Neural cell (in vitro differentiated cells): Measurements from ENCODE around the gene IRF7. TPM values are rescaled to one million over a fixed set of nuclear protein-coding genes. Genes with fewer than 3 reads are reported as not detected.

Experiments used
- H2AFZ ChIP-seq: fragments of 200-600, 300-800 bp; sonication (generic), shearing (Covaris generic); 2 replicates; pipeline ENCODE4 v1.6.0; 2014; ENCODE audit warnings: low read depth, mild to moderate bottlenecking, antibody characterized with exemption, low read length, moderate library complexity
- H3F3A ChIP-seq: fragments of 200-600 bp; shearing (Covaris generic); 2 replicates; pipeline ENCODE4 v1.6.1; 2016; ENCODE audit warnings: mild to moderate bottlenecking, moderate library complexity, mixed read lengths, antibody characterized with exemption, low read length; ENCODE audit not compliant: insufficient read depth, poor library complexity, severe bottlenecking
- H3K27ac ChIP-seq: fragments of 200-600, 300-800 bp; sonication (generic), shearing (Covaris generic); 2 replicates; pipeline ENCODE4 v1.5.1; 2014; ENCODE audit warnings: mild to moderate bottlenecking, low read length, moderate library complexity
- H3K27me3 ChIP-seq: fragments of 300-800, 200-600 bp; sonication (generic), shearing (Covaris generic); 2 replicates; pipeline ENCODE4 v1.6.0; 2014; ENCODE audit warnings: mild to moderate bottlenecking, low read depth, low read length, moderate library complexity; ENCODE audit not compliant: insufficient read depth
- H3K36me3 ChIP-seq: fragments of 300-800, 200-600 bp; sonication (generic), shearing (Covaris generic); 2 replicates; pipeline ENCODE4 v1.5.1; 2014; ENCODE audit warnings: mild to moderate bottlenecking, antibody characterized with exemption, low read length, moderate library complexity; ENCODE audit not compliant: insufficient read depth
- H3K4me2 ChIP-seq: fragments of 300-800, 200-600 bp; sonication (generic), shearing (Covaris generic); 2 replicates; pipeline ENCODE4 v1.6.0; 2014; ENCODE audit warnings: mild to moderate bottlenecking, low read length
- H3K4me3 ChIP-seq: fragments of 300-800, 200-600 bp; sonication (generic), shearing (Covaris generic); 2 replicates; pipeline ENCODE4 v1.5.1; 2014; ENCODE audit warnings: mild to moderate bottlenecking, low read length, moderate library complexity
- H3K79me2 ChIP-seq: fragments of 200-600 bp; shearing (Covaris generic); replicated peaks from 2 replicates; pipeline ENCODE4 v1.6.0; 2014; ENCODE audit warnings: mild to moderate bottlenecking, low read length, moderate library complexity; ENCODE audit not compliant: insufficient read depth
- H3K9ac ChIP-seq: fragments of 300-800, 200-600 bp; sonication (generic), shearing (Covaris generic); 2 replicates; pipeline ENCODE4 v1.6.1; 2016; ENCODE audit warnings: mild to moderate bottlenecking, low read length, mixed read lengths
- H3K9me2 ChIP-seq: fragments of 200-600 bp; shearing (Covaris generic); 2 replicates; pipeline ENCODE4 v1.6.1; 2016; ENCODE audit warnings: mild to moderate bottlenecking, low read length, mixed read lengths; ENCODE audit not compliant: insufficient read depth
- H3K9me3 ChIP-seq: fragments of 200-600, 300-800 bp; sonication (generic), shearing (Covaris generic); 2 replicates; pipeline ENCODE4 v1.6.1; 2016; ENCODE audit warnings: mild to moderate bottlenecking, mixed run types, low read length, moderate library complexity, mixed read lengths
- H4K20me1 ChIP-seq: fragments of 200-600 bp; shearing (Covaris generic); 2 replicates; pipeline ENCODE4 v1.6.1; 2016; ENCODE audit warnings: mild to moderate bottlenecking, mixed run types; ENCODE audit not compliant: insufficient read depth
- CTCF ChIP-seq: fragments of 450-650 bp; IDR thresholded peaks from 2 replicates; pipeline ENCODE4 v1.5.1; 2014; ENCODE audit warnings: antibody characterized with exemption, mild to moderate bottlenecking, moderate library complexity; ENCODE audit not compliant: poor library complexity, severe bottlenecking
- EP300 ChIP-seq: fragments of 450-650 bp; conservative IDR thresholded peaks from 2 replicates; pipeline ENCODE4 v1.6.1; 2014; ENCODE audit warnings: antibody characterized with exemption, mild to moderate bottlenecking, moderate library complexity; ENCODE audit not compliant: poor library complexity, severe bottlenecking
- EZH2 ChIP-seq: fragments of 200-600, 300-800 bp; shearing (Covaris generic), sonication (generic); IDR thresholded peaks from 2 replicates; pipeline ENCODE4 v1.6.1; 2014; ENCODE audit warnings: antibody characterized with exemption, low read length, borderline replicate concordance, mild to moderate bottlenecking; ENCODE audit not compliant: insufficient read depth, poor library complexity, severe bottlenecking
- MXI1 ChIP-seq: fragments of 450-650 bp; conservative IDR thresholded peaks from 2 replicates; pipeline ENCODE4 v1.6.1; 2014; ENCODE audit warnings: antibody characterized with exemption, mild to moderate bottlenecking; ENCODE audit not compliant: poor library complexity, severe bottlenecking
- POLR2AphosphoS5 ChIP-seq: IDR thresholded peaks from 2 replicates; pipeline ENCODE4 v1.6.1; 2012
- RAD21 ChIP-seq: fragments of 450-650 bp; conservative IDR thresholded peaks from 2 replicates; pipeline ENCODE4 v1.6.1; 2014; ENCODE audit warnings: antibody characterized with exemption, mild to moderate bottlenecking, moderate library complexity
- SMC3 ChIP-seq: fragments of 450-650 bp; conservative IDR thresholded peaks from 2 replicates; pipeline ENCODE4 v1.6.1; 2014; ENCODE audit warnings: antibody characterized with exemption, mild to moderate bottlenecking, moderate library complexity; ENCODE audit not compliant: poor library complexity
- TAF1 ChIP-seq: IDR thresholded peaks from 2 replicates; pipeline ENCODE4 v1.6.1; 2012; ENCODE audit warnings: low read depth
- polyA plus RNA-seq: library from polyadenylated mRNA; depleted of rRNA; stranded (reverse); fragments of >200 nt; gene quantifications from 2 replicates; pipeline ENCODE4 v1.2.3, GENCODE V29; 2014
- TF ChIP-seq, protein P1 (sequence below): IDR thresholded peaks from 2 replicates; pipeline ENCODE4 v1.6.1; 2012; ENCODE audit warnings: borderline replicate concordance

The IRF7 gene
- polyA plus RNA-seq, 1 donor from 2014 or later: 1.1 TPM

- Histone ChIP-seq H3K9ac (no peak overlapping the region), H3K27me3 (no peaks in the 10 kb centered on the region), H3K4me2 (no peak overlapping the region), H2AFZ (no peak overlapping the region), H4K20me1 (no peaks in the 10 kb centered on the region), H3K79me2 (no peaks in the 10 kb centered on the region), H3K27ac (no peak overlapping the region), H3K4me3 (no peak overlapping the region), H3K36me3 (peaks cover 4% of the 10 kb centered on the region), H3K9me2 (no peaks in the 10 kb centered on the region), H3F3A (no peaks in the 10 kb centered on the region), H3K9me3 (no peaks in the 10 kb centered on the region)
- TF ChIP-seq RAD21: no peak
- no peak for TF ChIP-seq TAF1
- no peak for TF ChIP-seq EP300
- TF ChIP-seq SMC3: no peak
- TF ChIP-seq MXI1: no peak
- TF ChIP-seq, protein P1, sequence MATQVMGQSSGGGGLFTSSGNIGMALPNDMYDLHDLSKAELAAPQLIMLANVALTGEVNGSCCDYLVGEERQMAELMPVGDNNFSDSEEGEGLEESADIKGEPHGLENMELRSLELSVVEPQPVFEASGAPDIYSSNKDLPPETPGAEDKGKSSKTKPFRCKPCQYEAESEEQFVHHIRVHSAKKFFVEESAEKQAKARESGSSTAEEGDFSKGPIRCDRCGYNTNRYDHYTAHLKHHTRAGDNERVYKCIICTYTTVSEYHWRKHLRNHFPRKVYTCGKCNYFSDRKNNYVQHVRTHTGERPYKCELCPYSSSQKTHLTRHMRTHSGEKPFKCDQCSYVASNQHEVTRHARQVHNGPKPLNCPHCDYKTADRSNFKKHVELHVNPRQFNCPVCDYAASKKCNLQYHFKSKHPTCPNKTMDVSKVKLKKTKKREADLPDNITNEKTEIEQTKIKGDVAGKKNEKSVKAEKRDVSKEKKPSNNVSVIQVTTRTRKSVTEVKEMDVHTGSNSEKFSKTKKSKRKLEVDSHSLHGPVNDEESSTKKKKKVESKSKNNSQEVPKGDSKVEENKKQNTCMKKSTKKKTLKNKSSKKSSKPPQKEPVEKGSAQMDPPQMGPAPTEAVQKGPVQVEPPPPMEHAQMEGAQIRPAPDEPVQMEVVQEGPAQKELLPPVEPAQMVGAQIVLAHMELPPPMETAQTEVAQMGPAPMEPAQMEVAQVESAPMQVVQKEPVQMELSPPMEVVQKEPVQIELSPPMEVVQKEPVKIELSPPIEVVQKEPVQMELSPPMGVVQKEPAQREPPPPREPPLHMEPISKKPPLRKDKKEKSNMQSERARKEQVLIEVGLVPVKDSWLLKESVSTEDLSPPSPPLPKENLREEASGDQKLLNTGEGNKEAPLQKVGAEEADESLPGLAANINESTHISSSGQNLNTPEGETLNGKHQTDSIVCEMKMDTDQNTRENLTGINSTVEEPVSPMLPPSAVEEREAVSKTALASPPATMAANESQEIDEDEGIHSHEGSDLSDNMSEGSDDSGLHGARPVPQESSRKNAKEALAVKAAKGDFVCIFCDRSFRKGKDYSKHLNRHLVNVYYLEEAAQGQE: no peak
- TF ChIP-seq EZH2: no peak
Observed at GRCh38 chr11:592918-593317, 22.8 kb downstream of the IRF7 start.

DNA sequence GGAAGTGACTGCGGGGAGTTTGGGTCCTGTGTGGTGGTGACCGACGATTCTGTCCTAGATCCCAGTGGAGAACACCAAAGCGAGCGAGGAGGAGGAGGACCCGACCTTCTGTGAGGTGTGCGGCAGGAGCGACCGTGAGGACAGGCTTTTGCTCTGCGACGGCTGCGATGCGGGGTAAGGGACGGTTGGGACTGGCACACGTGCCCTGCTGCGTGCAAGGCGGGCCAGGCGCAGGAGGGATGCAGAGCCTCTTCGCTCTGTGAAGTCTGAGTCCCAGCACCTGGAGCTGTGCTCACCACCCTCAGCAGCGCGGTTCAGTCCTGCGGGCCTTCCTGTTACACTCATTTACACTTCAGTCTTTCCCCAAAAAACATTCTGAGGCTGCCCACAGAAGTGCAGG is 23.2 kb downstream of the IRF7 start:
- Histone ChIP-seq H3K9me2 (no peaks in the 10 kb centered on the region), H3K4me3 (no peak overlapping the region), H3K9me3 (no peaks in the 10 kb centered on the region), H3K9ac (no peak overlapping the region), H3K36me3 (peaks cover 4% of the 10 kb centered on the region), H3F3A (no peaks in the 10 kb centered on the region), H3K4me2 (no peak overlapping the region), H3K27ac (no peak overlapping the region), H3K27me3 (no peaks in the 10 kb centered on the region), H4K20me1 (no peaks in the 10 kb centered on the region), H2AFZ (no peak overlapping the region), H3K79me2 (no peaks in the 10 kb centered on the region)
- TF ChIP-seq EZH2 (no peak), POLR2AphosphoS5 (no peak), SMC3 (no peak), RAD21 (no peak), TAF1 (no peak), EP300 (no peak), CTCF (no peak), MXI1 (no peak)
- TF ChIP-seq, protein P1: no peak
